Activated T-cell treated with anti-CD3 and anti-CD28 coated beads for 24 hours (primary cell): ENCODE data around the gene TARP.
"Not testable (repeated sequence)": the region's sequence is repeated elsewhere in the genome, so short reads cannot be mapped to it uniquely, and the experiment has no call there.

Experiments used
- DNase-seq: peaks from one replicate; pipeline ENCODE4 v3.0.0-alpha.2; 2020; ENCODE audit warnings: low read depth

Gene TARP

DNA sequence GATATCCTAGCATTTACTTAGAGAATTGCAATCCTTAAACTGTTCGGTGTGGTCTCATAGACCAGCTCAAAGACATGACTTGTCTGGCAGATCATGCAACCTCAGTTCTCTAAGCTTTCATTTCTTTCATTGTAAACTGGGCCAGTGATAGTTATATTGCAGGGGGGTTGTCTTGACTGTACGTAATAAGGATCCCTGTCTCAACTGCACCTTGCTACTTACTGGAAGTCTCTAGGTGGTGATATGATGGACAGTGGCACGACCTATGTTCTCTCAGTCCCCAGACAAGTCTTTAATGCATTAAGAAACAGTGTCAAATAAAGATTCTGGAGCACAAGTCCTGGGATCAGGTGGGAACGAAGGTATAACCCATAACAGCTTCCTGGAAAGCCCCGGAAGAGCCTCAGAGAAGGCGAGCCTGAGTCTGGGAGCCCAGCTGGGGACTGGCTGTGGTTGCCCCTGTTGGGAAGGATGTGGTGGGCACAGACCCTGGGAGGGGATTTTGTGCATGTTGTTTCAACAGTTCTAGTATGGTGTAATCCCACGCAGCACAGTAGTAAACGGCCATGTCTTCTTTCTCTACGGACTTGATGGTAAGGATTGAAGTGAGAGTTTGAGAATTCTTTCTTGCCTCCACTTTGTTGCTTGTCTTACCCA lies 26.0 kb upstream of the TARP start:
- no peak for DNase-seq

DNA sequence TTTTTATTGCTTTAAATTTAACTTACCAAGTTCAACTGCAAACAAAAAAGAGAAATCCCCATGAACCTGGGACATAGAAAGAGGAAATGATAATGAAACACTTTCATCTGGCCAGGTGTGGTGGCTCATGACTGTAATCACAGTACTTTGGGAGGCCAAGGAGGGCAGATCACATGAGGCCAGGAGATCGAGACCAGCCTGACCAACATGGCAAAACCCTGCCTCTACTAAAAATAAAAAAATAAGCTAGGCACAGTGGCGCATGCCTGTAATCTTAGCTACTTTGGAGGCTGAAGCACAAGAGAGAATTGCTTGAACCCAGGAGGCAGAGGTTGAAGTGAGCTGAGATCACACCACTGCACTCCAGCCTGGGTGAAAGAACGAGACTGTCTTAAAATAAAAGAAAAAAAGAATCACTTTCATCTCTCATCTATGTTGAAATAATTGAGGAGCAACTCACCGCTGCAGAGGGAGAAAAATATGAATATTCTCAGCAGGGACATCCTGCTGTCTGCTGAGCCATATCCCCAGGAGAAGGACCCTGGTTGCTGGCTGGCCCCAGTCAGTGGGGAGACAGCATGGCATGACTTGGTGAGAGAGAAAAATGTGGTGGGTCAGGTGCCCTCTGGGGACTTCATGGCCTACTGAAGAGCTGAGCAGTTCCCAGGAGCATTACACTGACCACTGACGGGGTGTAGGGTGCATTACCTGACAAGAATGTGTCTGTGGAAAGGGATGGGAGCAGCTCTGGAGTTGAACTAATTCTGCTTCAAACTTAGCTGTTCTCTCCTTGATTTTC lies 22.8 kb upstream of the TARP start:
- DNase-seq: no peak

DNA sequence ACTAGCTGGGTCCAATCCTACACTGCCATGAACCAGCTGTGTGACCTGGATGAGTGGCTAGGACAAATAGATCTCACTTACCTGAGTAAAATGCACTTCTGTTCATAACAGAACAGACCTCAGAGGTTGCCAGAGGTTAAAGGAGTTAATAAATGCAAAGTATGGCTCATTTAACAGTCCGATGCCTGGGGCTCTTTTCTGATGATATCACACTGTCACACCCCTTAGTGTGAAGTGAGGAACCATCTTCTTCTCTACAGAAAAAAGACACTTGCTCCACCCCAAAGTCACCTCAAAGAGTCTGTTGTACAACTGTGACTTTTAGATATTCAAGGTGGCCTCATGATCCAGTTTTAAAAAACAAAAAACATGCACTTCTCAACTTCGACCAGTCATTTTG lies 21.5 kb upstream of the TARP start:
- no peak for DNase-seq

DNA sequence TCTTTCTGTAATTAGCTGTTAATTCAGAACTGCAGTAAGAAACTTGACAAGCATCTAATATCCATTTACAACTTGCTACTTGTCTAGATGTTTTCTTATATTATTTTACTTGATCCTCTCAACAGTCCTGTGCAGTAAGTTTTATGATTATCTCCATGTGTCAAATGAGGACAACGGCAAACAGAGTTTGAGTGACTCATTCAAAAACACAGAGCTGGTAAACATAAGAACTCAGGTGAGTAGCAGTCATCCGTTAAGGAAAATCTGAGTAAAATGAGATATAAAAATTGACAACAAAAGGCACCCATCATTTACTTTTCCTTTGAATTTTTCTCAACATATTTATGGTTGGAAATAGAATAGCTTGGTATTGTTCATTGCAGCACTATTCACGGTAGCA lies 19.0 kb upstream of the TARP start:
- DNase-seq: no peak

DNA sequence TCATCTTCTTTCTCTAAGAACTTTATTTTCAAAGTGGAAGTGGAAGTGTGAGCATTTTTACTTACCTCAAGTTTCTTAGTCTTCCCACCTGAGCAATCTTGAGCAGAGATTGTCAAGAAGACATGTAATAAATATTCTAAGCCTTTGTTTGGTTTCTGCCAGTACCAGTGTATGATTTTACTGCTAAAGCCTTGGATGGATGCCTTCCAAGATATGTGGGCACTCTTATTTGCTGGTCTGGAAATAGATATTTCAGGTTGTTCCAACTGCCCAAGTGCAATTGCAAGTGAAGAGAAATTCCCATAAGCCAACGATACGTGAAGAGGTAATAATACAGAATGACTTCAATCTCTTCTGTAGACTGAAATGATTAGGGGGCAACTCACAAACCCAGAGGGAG lies 18.2 kb upstream of the TARP start:
- DNase-seq: no peak

DNA sequence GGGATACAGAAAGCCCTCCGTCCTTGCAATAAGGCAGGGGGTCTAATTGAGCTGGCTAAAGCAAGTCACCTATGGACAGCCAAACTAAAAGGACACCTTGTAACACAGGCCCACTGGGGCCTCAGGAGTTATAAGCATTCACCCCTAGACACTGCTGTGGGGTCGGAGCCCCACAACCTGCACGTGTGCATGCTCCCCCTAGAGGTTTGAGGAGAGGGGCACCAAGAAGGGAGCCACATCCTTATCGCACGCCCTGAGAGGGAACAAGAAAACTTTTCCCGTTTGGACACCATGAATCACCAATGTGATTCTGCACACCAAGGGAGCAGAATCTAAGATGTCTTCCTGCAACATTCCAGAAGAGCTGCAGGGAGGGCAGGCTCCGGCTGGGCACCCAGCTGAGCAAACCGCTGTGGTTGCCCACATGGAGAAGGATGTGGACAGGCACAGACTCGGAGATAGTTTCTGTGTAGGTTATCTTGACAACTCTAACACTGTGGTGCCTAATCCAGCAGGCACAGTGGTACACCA lies 17.7 kb upstream of the TARP start:
- DNase-seq: no peak

DNA sequence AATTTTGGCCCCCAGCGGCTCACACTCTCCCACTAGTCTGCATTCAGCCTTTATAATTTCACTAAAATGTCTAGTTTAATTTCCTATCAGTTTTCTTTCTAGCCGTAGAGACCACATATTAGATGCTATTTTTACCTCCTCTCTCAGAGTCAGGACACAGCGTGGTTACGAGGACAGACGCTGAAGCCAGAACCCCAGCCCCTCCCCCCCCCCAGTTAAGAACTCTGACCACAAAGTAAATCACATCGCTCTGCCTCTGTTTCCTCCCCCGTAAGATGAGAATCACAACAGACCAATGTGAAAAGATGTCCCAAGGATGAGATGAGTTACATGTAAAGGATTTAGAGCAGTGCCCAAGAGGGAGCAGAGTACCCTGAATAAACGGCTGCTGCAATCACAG lies 11.1 kb upstream of the TARP start:
- no peak for DNase-seq

DNA sequence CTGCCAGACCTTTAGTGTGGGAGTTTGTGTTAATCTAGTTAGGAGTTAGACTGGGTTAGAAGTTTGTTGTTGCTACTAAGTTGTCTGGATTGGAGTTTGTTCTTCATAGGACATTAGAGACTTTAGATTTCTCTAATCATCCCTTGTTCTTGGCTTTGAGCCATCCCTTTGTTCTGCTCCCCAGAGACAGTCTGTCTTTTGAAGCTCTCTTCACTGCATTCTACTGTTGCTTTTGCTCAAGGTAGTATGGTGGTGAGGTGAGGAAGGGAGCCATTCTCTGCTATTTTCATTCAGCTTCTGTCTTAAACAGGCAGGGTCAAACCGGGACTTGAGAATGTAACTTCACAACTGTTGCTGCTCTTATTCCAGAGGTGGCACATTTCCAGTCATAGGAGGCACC lies 10.4 kb upstream of the TARP start:
- DNase-seq: no peak

DNA sequence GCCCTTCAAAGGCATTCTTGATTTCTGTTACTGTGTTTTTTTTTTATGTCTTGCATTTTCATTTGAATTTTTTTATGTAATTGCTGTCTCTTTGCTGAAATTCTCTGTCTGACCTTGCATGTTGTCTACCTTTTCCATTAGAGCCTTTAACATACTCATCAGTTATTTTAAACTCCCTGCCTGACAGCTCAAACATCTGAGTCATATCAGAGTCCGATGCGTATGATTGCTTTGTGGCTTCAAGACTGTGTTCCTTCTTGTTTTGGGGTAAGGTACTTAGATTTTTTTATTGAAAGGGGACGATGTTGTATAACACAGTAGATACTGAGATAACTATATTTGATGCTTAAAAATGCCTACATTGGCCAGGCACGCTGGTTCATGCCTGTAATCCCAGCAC lies 9.7 kb upstream of the TARP start:
- DNase-seq: no peak

DNA sequence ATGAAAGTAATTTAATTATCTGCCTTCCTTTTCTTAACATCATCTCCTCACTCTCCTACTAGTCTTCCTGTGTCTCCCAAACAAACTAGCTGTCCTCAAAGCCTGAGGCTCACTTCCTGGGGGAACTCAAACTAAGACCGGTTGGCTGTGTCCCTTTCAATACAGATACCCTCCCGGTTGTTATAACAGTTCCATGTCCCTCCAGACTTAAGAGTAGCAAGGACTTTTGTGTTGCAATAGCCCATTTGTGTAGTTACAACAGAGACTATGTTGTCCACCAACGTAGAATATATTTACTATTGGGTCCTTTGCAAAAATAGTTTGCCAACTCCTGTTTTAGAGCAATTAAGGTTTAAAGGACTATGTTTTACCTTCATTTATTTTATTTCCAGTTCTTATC lies 8.6 kb upstream of the TARP start:
- no peak for DNase-seq

DNA sequence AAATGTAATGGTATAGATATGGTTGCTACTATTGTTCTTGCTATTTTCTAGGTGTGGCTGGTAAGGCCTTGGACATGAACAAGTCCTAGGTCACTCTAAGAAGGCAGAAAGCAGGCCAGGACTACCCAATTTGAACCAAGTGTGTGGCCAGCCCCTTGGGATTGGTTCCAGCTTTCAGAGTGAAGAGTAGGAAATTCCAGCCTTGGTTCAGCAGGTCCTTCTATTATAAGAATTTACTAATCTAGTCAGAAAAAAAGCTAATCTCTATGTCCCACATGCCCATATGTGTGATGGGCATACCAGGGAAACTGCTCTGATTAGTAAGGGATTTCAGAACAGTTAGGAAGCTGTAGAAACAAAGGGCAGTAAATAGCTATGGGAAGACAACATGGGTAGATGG lies 7.8 kb upstream of the TARP start:
- no peak for DNase-seq

DNA sequence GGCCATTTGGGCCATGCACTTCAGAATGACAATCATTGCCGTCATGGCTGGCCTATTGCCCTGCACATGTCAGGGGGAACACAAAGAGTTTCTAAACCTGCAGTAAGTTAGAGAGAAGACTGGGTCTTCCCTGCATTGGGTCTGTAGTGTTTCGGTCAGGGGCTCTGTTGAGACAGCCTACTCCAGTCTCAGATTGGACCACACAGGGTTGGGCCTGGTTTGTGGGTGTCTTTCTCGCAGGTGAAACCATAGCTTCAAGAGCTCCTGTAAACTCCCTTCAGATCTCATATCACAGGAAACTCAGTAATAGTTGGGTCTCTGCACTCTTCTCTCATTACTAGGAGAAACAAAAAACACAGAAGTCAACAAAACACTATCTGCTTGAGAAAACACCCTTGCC lies 7.3 kb upstream of the TARP start:
- DNase-seq: no peak

DNA sequence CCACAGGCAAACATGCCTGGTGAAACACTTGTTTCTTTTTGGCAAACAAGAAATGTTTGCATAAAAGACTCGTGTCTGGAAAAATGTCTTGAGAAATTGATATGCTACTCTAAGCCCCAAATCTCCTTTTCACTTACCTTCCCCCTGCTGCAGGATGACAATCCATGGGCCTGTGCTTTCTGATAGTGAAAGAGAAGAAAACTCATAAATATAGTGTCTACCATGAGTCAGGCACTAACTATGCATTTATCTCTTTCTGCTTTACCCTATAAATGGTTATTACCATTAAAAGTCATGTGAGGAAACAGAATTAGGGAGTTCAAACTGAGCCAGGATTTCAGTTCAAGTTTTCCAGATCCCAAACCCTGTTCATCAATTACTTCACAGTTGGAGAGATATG lies 6.6 kb upstream of the TARP start:
- DNase-seq: no peak

DNA sequence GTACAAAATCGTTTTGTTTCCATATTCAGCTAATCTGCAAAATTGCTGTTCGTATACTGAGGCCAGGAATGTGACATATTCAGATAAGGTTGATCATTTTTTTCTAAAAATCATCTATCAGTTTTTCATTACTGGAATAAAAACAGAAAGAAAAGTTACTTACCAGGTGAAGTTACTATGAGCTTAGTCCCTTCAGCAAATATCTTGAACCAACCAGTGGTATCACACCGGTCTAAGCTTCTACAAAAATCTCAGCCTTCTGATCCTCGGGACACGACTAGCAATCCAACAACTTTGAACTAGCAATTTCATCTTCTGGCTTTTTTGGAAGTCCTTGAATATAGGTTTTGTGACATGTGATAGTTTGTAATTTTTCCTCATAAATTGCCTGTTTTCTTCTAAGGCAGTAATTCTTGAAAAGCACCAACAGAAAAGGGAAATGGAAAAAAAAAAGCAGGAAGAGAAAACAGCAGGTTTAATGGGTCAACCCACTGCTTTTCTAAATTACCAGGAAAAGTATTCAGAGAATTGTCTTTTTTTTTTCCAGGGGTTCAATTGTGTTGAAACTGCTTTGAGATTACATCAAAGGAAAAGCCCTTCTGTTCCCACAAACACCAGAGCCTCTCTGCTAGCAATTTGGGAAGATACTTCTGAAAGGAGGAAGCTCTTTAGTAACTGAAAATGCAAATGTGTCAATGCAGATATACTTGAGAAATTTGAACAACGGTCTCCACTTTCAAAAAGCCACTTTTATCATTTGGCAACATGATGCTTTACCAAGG lies 2.9 kb upstream of the TARP start:
- no peak for DNase-seq

DNA sequence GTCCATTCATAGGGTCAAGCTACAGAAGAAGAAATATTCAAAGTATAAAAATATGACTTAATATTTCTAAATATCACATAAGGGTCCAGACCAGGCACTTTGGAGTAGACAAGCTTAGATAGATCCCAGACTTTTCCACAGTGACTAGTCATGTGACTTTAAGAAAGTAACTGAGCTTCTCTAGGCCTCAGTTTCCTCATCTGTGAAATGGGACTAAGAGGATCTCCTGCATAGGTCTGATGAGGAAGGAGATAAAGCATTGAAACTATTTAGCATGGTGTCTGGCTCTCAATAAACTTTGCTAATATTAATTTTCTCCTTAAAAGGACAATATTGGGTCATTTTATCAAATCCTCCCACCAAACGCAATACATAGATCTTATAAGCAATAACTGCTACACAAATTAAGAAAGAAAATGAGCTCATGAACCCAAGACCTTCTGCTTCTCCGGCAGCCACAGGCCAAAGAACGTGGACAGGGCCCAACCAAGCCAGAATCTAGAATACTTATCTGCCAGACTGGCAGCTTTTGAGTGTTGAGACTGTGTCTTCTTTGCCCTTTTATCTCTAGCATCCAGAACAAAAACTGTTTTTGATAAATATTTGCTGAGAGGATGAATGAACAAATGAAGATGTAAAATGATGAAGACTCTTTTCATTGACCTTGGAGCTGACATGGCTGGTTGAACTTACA lies 1.6 kb upstream of the TARP start:
- DNase-seq: no peak

DNA sequence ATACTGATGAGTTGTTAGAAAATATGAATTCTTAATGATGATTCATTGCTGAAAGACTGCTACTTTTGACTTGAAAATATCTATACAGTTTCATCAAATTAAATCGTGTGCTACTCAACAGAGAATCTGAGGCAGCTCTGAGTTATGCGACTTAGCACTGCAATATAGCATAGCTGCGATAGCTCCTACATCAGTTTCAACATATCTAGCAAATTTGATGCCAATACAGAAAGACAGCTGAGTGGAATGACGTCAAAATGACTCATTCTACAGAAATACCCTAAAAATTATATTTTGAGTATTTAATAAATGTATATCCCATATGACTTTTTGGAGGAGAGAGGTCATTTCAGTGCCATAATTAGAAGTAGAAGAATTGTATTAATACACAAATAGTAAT lies 1.1 kb upstream of the TARP start:
- no peak for DNase-seq

DNA sequence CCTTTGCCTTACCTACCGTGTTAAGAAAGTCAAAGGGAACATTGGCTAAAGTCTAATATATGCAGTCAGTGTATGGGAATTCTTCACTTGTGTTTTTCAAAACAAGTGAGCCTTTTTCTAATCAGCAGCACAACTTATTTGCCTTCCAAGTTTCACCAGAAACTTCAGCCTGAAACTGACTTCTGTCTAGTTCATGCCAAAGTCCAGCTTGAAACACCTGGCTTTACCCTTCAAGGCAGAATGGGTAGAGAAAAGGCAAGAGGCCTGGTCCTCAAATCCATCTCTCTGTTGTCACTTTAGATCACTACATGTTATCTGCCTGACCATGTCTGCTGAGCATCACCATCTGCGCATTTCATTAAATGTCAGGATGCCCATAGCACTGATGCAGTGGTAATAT lies 3.0 kb downstream of the TARP start:
- not testable (repeated sequence) for DNase-seq

DNA sequence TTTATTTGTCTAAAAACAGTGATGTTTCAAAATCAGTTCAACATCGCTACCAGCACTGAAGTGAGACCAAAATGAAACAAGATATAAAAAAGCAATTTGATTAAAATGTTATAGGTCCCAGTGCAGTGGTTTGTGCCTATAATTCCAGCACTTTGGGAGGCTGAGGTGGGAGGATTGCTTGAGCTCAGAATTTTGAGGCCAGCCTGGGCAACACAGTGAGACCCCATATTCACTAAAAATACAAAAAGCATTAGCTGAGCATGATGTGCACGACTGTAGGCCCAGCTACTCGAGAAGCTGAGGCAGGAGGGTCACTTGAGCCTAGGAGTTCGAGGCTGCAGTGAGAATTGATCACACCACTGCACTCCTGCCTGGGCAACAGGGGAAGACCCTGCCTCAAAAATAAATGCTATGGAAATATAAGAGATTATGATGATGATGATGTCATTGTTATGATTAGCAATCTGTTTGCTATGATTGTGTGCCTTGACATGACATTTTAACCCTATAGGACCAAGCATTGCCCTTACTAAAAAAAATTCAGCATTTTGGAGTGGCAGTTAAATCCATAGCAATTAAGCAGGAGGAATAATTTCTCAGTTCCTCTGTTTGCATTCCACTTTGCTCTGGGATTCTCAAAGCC lies 3.6 kb downstream of the TARP start:
- not testable (repeated sequence) for DNase-seq

DNA sequence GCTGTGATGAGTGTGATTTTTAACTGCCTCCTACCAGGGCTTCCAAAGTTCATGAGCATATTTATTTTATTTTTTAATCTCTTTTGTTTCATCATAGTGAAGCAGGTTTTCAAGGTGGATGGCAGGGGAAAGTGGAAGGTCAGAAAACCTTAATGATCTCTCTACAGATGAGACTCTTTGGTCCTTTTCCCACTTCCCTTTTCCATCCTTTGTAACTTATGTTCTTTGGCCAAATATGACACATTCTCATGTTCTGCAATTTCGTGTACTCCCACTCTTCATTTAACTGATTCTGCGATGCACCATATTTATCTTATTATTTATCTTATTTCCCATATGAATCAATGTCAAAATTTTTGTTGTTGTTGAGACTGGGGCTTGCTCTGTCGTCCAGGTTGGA lies 7.5 kb downstream of the TARP start:
- not testable (repeated sequence) for DNase-seq

DNA sequence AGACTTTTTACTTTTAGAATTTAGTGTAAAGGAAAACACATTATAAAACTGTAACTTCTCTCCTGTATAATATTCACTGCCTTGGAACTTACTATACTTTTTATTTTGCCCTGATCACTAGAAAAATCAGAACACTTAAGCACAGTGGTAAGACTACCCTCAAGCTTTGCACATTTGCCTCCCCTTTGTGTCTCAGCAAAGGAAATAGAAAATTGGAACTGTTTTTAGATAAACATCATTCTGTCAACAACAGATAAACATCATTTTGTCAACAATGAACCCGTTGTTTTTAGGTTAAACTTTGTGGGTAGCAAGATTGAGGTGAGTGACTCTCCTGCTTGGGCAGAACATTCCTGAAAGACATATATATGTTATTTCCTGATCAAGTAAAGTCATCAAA lies 8.8 kb downstream of the TARP start:
- DNase-seq: not testable (repeated sequence)

DNA sequence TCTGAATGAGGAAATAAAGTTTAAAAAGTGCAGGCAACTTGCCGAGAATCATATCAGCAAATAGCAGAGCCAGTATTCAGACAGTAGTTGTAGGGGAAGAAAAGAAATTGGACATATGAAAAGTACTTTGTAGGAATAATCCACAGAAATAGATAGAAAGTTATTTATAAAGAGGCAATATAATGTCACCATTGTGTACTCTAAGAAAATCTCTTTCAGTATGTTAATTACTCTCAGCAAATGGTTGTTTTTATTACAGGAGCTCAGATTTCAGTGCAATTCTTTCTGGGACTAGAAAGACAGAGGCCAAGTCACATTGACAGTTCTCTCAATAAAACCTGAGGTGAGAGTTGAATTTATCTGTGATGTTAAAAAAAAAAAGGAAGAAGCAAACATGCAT lies 10.2 kb downstream of the TARP start:
- DNase-seq: not testable (repeated sequence)

DNA sequence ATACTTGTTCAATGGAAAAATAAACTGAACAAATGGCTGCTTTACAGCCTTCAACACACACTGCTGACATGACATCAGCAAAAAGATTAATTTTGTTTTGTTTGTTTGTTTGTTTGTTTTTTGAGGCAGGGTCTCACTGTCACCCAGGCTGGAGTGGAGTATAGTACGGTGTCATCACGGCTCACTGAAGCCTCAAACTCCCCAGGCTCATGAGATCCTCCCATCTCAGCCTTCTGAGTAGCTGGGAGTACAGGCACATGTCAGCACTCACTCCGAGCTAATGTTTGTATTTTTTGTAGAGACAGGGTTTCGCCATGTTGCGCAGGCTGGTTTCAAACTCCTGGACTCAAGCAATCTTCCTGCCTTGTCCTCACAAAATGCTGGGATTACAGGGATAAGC lies 10.9 kb downstream of the TARP start:
- DNase-seq: no peak
